Ramos (cell line): Measurements from ENCODE around the gene PPP2R2D.

ENCODE experiments used
- in situ Hi-C: fragments of 300-500 bp; cut with MboI; formaldehyde crosslinking; loops from one replicate; pipeline ENCODE4 v1.14.3; 2022; ENCODE audit warnings: low sequenced_read_pairs; ENCODE audit not compliant: unreplicated experiment

Gene PPP2R2D

GRCh38 chr10:132007681-132008080 is 106.9 kb downstream of the PPP2R2D start:
- in situ Hi-C loops: no loop called here
